BLaER1 treated with 17β-estradiol and CSF1 and Interleukin-3, amounts not matched to agents 10 nM and 100 nM (cell line): ENCODE results near the gene PAPOLA.

ENCODE experiments used
- H3K27ac ChIP-seq, 11 experiments: shearing (Covaris generic); formaldehyde crosslinking; 2 replicates each; pipeline ENCODE4 v1.8.1; 2022
- H3K27me3 ChIP-seq, 11 experiments: shearing (Covaris generic); formaldehyde crosslinking; 2 replicates each; pipeline ENCODE4 v1.8.1; 2022
- H3K36me3 ChIP-seq, 11 experiments: shearing (Covaris generic); formaldehyde crosslinking; 2 replicates each; pipeline ENCODE4 v1.8.1; 2022
- H3K4me1 ChIP-seq, 10 experiments: shearing (Covaris generic); formaldehyde crosslinking; 2 replicates each; pipeline ENCODE4 v1.8.1; 2022
- H3K4me2 ChIP-seq, 11 experiments: shearing (Covaris generic); formaldehyde crosslinking; 2 replicates each; pipeline ENCODE4 v1.8.1; 2022
- H3K4me3 ChIP-seq, 10 experiments: shearing (Covaris generic); formaldehyde crosslinking; 2 replicates each; pipeline ENCODE4 v1.8.1; 2022
- H3K9ac ChIP-seq, 11 experiments: shearing (Covaris generic); formaldehyde crosslinking; 2 replicates each; pipeline ENCODE4 v1.8.1; 2022
- H3K9me3 ChIP-seq, 11 experiments: shearing (Covaris generic); formaldehyde crosslinking; replicated peaks in 1 of 11; 2 replicates each; pipeline ENCODE4 v1.8.1; 2022
- H4K20me1 ChIP-seq, 11 experiments: shearing (Covaris generic); formaldehyde crosslinking; 2 replicates each; pipeline ENCODE4 v1.8.1; 2022
- Cebpa-rat ChIP-seq, 11 experiments: shearing (Covaris generic); IDR thresholded peaks; 2 replicates each; pipeline ENCODE4 v1.8.1; 2022

Gene PAPOLA

DNA sequence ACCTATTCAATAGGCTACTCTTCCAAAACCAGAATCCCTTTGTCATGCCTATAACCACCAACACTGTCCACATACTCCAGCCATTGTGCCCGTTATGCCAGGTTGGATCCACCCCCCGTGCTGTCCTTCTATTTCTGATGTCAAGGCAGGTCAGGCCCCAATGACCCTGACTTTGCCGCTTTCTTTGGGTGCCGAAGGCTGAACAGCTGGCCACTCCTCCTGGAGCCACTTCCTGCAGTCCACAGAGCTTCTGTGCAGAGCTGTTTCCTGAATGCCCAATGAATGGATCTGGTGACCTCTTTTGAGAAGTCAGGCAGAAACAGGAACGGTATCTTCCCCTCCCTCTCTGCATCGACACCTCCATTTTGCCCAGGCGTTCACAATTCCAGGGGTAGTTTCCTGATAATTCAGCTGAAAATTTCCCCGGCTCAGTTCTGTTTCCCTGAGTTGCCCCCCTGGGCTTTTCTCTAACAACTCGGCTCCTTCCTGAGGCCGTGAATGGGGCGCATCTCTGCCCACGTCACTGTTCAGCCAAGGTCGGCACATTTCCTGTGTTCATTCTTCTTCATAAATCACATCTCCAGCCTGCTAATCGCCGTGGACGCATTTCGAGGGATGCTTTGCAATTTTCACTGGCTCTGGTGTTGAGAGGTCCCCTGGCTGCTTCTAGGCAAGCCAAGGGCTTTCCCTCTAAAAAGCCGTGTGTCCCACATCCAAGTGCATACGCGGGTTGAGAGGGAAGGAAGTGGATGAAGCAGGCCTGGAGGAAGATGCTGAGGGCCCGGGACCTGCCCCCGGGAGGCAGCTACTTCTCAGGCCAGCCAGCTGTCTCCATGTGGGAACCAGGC is 86.5 kb downstream of the PAPOLA start:
- Histone ChIP-seq H3K27ac (no peak overlapping the region), H3K27me3 (no peaks in the 10 kb centered on the region; a peak in 1 of 22 replicates), H3K36me3 (no peaks in the 10 kb centered on the region), H3K9ac (no peak overlapping the region), H3K4me3 (no peak overlapping the region), H4K20me1 (peaks cover 0 to 10% (median 5%) of the 10 kb centered on the region in 11 experiments; a peak in 3 of 22 replicates), H3K4me1 (peaks cover 12 to 37% (median 26%) of the 10 kb centered on the region in 10 experiments), H3K4me2 (peak overlapping the region; percentile 15 to 70 (median 47); a peak in 21 of 22 replicates), H3K9me3 (no peaks in the 10 kb centered on the region)
- TF ChIP-seq Cebpa-rat (IDR thresholded peaks at IDR 0.05) = no peak

DNA sequence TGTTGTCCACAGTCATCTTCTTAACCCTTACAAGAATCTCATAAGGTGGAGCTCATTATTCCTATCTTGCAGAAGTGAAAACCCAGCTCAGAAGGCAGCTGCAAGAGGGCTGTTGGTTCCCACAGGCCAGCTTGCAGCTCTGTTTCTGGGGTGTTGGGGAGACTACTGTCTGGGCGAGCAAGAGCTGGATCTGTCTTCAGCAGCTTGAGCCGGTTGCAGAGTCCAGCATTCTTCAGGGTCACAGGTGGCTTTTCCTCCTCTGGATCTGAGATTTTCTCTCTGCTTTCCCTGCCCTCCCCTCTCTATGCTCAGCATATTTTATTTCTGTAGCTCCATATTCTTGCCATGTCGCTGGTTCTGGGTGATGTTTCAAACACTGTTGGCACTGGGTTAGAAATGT is 87.4 kb downstream of the PAPOLA start:
- no peak overlapping the region for H3K4me3 ChIP-seq
- peaks cover 10 to 28% (median 16%) of the 10 kb centered on the region in 10 experiments for H3K4me1 ChIP-seq
- no peak for TF ChIP-seq Cebpa-rat (IDR thresholded peaks at IDR 0.05)
- no peaks in the 10 kb centered on the region; a peak in 1 of 22 replicates for H3K27me3 ChIP-seq
- H3K36me3 ChIP-seq = no peaks in the 10 kb centered on the region
- 0 out of 22 replicates have a peak, but pooled peaks cover 0 to under 1% (median 0%) of the 10 kb centered on the region in 11 experiments for H4K20me1 ChIP-seq
- H3K9me3 ChIP-seq = no peaks in the 10 kb centered on the region
- no peak overlapping the region for H3K27ac ChIP-seq
- H3K4me2 ChIP-seq = no peak overlapping the region
- no peak overlapping the region for H3K9ac ChIP-seq

GRCh38 chr14:96590190-96590864 is 88.1 kb downstream of the PAPOLA start:
- Histone ChIP-seq H3K4me1 (peaks cover 7 to 20% (median 12%) of the 10 kb centered on the region in 10 experiments; a peak in 19 of 20 replicates), H3K4me2 (no peak overlapping the region), H3K9ac (no peak overlapping the region), H3K27me3 (no peaks in the 10 kb centered on the region; a peak in 1 of 22 replicates), H3K4me3 (no peak overlapping the region), H3K9me3 (no peaks in the 10 kb centered on the region), H4K20me1 (no peaks in the 10 kb centered on the region), H3K36me3 (no peaks in the 10 kb centered on the region), H3K27ac (no peak overlapping the region)
- TF ChIP-seq Cebpa-rat (IDR thresholded peaks at IDR 0.05) = no peak

DNA sequence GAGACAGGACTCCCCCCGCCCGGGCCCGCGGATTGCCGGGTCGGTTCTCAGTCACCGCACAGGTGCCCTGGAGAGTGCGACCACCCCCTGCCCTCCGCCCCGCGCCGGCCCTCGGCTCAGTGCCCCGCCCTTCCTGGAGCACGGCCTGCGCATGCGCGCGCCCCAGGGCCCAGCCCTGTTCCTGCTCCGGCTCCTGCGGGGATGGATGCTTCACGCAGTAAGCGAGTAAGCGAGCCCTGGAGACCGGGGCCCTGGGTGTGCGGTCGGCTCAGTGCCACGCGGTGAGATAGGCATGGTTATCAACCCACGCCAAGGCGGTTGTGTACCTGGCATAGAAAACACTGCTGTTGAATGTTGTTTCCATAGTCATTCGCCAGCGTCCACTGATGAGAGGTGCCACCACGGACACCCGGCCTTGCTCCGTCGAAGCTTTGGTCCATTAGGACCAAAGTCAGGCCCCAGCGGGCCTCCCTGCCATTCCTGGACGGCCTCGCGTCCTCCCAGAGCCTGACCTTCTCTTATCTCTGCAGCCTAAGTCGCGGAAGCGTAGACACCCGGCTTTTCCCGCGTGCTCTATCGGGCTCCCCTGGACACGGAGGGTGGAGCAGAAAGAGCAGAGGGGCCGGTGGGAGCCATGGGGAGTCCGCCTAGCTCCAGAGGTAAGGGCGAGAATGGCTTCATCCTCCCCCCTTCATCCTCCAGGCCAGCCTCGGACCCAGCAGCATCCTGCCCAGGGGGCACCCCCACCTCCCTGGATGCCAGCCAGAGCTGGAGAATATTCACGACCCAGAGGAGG is 90.6 kb downstream of the PAPOLA start:
- Histone ChIP-seq H3K4me2 (peak overlapping the region; percentile 37 to 60 (median 47)), H4K20me1 (no peaks in the 10 kb centered on the region), H3K36me3 (no peaks in the 10 kb centered on the region), H3K27me3 (no peaks in the 10 kb centered on the region; a peak in 1 of 22 replicates), H3K9ac (peak overlapping the region in 2 of 11 experiments; percentile 20 to 51; a peak in 2 of 22 replicates), H3K27ac (no peak overlapping the region), H3K9me3 (no peaks in the 10 kb centered on the region), H3K4me1 (peaks cover 7 to 22% (median 12%) of the 10 kb centered on the region in 10 experiments; a peak in 19 of 20 replicates), H3K4me3 (peak overlapping the region in 9 of 10 experiments; percentile 10 to 57 (median 45); a peak in 16 of 20 replicates)
- TF ChIP-seq Cebpa-rat (IDR thresholded peaks at IDR 0.05) = no peak

DNA sequence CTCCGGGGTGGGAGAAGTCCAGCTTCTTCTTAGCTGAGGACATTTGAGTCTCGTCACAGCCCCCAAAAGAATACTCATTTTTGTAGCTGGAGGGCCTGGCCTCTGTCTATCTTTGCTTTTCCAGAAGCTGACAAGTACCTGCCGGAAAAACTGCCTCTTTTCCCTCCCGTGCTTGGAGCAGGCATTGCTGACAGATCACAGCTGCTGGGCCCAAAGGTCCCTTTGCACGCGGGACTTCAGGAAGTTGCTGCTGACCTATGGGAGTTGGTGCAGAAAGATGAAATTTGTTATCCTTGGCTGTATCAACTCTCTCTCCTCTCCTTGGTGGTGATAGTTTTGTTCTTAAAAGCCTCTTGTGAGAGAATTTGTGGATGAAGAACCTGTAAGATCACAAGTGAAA is 92.8 kb downstream of the PAPOLA start:
- peaks cover 0 to 10% (median 2%) of the 10 kb centered on the region in 10 experiments; a peak in 3 of 20 replicates for H3K4me1 ChIP-seq
- TF ChIP-seq Cebpa-rat (IDR thresholded peaks at IDR 0.05) = no peak
- no peak overlapping the region for H3K27ac ChIP-seq
- no peak overlapping the region for H3K9ac ChIP-seq
- H3K9me3 ChIP-seq = no peaks in the 10 kb centered on the region
- H4K20me1 ChIP-seq = no peaks in the 10 kb centered on the region
- H3K36me3 ChIP-seq = no peaks in the 10 kb centered on the region
- H3K27me3 ChIP-seq = no peaks in the 10 kb centered on the region; a peak in 1 of 22 replicates
- no peak overlapping the region for H3K4me2 ChIP-seq
- no peak overlapping the region for H3K4me3 ChIP-seq

- H3K36me3 ChIP-seq = no peaks in the 10 kb centered on the region
- peaks cover 0 to 8% (median 2%) of the 10 kb centered on the region in 10 experiments; a peak in 3 of 20 replicates for H3K4me1 ChIP-seq
- no peaks in the 10 kb centered on the region for H4K20me1 ChIP-seq
- no peak overlapping the region for H3K4me3 ChIP-seq
- no peak for TF ChIP-seq Cebpa-rat (IDR thresholded peaks at IDR 0.05)
- H3K9me3 ChIP-seq = peaks cover 0 to 5% (median 0%) of the 10 kb centered on the region in 11 experiments; a peak in 1 of 22 replicates
- H3K4me2 ChIP-seq = peak overlapping the region in 4 of 11 experiments; percentile 4 to 25 (median 14); a peak in 2 of 22 replicates
- H3K27me3 ChIP-seq = no peaks in the 10 kb centered on the region; a peak in 1 of 22 replicates
- no peak overlapping the region for H3K27ac ChIP-seq
- H3K9ac ChIP-seq = no peak overlapping the region
Measured at GRCh38 chr14:96597680-96598079, 95.5 kb downstream of the PAPOLA start.

DNA sequence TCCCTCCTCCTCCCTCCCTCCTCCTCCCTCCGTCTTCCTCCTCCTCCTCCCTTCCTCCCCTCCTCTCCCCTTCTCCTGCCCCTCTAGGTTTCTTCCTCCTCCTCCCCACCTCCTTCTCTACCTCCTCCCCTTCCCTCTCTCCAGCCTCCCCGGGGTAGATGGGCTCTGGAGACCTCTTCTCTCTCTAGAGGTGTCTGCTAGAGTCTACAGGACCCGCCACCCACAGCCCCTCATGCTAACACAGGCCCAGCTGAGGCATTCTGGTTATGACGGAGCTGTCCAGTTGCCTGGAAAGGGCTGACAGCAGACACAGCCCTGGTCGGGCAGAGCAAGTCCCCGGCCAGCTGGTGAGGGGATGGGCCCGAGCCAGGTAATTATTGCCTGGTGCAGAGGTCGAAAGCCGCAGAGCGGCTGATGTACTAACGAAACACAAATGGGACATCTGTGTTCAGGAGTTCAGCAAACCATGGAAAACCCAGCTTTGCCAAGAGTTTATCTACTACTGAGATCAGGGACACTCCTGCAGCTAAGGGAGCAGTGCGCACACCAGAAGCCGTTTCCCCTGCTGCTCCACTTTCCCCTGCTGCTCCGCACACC is 96.2 kb downstream of the PAPOLA start:
- no peaks in the 10 kb centered on the region for H3K36me3 ChIP-seq
- H3K27ac ChIP-seq = no peak overlapping the region

DNA sequence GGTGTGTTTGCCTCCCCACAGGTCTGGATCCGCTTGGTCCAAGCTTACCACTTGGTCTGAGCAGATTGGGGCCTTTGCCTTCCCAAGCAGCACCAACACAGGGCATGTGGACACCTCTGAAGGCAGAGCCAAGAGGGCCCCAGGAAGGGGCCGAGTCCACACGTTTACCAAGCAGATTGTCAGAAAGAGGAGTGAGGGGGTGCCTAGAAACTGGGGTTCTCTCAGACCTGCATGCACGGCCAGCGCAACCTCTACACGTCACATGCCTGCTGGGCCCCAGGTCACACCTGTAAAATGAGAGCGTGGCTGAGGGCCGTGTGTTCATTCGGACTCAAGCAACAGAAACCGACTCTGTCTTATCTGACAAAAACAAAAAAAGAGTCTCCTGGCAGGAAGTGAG is 96.9 kb downstream of the PAPOLA start:
- Histone ChIP-seq H3K4me2 (no peak overlapping the region), H3K36me3 (no peaks in the 10 kb centered on the region), H3K27me3 (no peaks in the 10 kb centered on the region), H3K4me3 (no peak overlapping the region), H3K27ac (no peak overlapping the region), H3K9me3 (peaks cover 0 to 5% (median 0%) of the 10 kb centered on the region in 11 experiments; a peak in 1 of 22 replicates), H3K4me1 (peaks cover 0 to 4% (median 2%) of the 10 kb centered on the region in 10 experiments; a peak in 3 of 20 replicates), H4K20me1 (no peaks in the 10 kb centered on the region), H3K9ac (no peak overlapping the region)
- TF ChIP-seq Cebpa-rat (IDR thresholded peaks at IDR 0.05) = no peak

More for the DNA sequence above, 96.2 kb downstream of the PAPOLA start:
- TF ChIP-seq Cebpa-rat (IDR thresholded peaks at IDR 0.05) = no peak
- Histone ChIP-seq H4K20me1 (no peaks in the 10 kb centered on the region), H3K9me3 (peaks cover 0 to 5% (median 0%) of the 10 kb centered on the region in 11 experiments; a peak in 1 of 22 replicates), H3K4me1 (peaks cover 0 to 4% (median 2%) of the 10 kb centered on the region in 10 experiments; a peak in 3 of 20 replicates), H3K4me3 (no peak overlapping the region), H3K27me3 (no peaks in the 10 kb centered on the region), H3K9ac (no peak overlapping the region), H3K4me2 (no peak overlapping the region)
